Activated naive CD4-positive, alpha-beta T cell treated with Interleukin-2 at 50 U/mL for 16 hours (primary cell): ENCODE results near the gene AJAP1.
"Not testable (repeated sequence)": the region's sequence is repeated elsewhere in the genome, so short reads cannot be mapped to it uniquely, and the experiment has no call there.

ENCODE experiments used
- DNase-seq: peaks from one replicate; pipeline ENCODE4 v3.0.0-alpha.2; 2020

AJAP1 gene

DNA sequence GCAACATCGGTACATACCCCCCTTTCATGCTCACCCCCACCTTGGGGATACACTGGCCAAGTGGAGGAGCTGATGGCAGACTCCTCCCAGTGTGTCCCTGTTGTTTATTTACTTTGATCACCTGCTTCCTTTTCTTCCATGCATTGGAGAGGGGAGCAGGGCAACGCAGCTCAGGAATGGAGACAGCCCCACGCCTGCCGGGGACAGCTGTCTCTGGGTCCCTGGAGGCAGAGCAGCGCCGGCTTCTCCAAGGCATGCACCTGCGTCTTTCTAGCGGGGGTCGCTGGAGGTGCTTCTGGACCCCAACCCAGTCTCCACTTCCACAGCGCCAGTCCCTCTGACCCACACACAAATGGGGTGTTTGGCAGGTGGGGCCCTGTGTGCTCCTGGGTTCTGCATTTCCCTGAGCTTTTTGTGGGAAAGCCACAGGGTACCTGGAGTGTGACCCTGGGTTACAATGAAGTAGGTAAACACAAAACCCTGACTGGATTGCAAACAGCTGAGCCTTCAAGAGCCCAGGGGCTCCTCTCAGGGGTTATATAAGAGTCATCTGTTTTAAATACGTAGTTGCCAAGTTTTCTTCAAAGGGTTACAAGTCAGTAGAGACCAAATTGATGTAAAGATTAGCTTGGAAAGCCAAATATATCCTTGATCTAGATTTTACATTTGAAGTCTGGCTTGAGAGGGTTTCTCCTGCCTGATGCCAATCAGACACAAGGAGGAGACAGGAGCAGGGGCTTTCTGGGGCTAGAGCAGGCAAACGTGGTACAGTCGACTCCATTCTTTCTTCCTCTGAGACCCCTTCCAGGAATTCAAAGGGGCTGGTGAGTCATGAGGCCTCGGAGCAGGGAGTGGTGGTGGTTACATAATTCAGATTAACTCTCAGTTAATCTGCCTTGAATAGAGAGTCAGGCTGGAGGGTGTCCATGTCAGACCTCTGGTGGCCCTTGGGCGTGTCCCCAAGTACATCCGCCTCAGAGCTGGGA lies 4.5 kb downstream of the AJAP1 start:
- DNase-seq: no peak

DNA sequence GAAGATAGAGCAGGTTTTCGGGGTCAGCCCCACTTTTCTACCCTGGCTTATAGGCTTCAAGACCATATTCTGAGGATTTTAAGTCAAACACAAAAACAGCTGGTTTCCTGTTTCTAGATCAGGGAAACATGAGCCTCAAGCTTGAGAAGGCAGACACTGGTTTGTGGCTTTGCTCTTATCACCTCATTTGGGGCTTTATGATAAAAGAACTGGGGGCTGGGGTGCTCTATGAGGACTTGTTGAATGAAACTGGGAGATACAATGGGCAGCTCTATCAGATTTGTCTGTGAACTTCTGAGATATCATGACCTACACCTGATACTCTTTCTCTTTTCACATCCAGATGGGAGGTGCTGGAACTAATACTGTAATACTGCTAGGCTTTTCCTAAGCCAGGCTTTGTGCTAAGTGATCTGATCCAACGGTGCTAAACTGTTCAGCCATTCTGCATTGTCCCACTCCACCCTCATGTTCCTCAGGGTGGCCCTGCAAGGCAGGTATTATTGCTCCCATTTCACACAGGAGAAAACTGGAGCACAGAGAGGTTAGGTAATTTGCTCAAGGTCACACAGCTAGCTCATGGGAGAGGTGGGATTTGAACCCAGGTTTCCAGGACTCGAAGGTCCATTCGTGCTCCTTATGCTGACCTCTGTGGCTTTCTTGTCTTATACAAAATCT lies 6.6 kb downstream of the AJAP1 start:
- DNase-seq: no peak

DNA sequence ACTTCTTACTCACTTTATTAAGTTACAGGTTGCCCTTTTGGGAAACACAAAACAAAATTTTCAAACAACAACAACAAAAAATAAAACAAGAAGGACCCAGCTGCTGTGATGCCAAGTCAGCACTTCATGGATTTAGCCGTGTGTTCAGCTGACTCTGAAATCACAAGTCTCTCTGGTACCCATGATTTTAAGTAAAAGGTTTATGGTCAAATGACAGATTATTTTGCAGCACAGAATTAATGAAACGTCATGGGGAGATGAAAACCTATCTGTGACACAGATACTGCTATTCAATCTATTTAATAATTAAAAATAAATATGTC lies 7.1 kb downstream of the AJAP1 start:
- DNase-seq: no peak

DNA sequence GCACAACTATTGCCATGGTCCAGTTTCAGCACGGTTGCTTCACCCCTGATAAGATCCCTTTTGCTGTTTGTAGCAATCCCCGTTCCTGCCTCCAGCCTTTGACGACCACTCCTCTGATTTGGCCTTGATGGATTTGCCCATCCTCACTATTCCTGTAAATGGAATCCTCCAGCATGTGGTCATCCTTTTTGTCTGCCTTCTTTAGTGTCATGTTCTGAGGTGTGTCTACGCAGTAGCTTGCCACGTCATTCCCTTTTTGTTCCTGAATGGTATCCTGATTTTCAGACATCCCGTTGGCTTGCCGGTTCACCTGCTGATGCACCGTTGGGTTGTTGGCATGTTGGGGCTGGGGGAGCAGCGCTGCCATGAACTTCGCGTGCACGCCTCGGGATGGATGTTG lies 7.8 kb downstream of the AJAP1 start:
- no peak for DNase-seq

DNA sequence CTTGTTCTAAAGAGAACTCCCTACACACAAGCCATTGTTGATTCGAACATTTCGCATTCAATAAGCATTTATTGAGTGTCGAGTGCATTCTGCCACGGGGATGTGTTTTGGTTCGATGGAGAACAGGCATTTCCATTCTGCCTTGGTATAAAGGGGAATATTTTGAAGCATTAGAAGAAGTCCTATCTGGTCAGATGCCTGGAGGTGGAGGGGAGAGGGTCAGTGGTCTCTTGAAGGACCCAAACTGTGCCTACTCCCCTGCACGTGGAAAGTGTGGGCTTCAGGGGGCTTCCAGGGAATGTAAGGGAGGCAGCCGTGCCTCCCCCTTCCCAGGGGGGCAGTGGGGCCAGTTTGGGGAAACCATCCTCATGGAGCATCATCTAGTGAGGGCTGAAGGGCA lies 8.3 kb downstream of the AJAP1 start:
- DNase-seq: no peak

GRCh38 chr1:4664095-4664494 lies 9.7 kb downstream of the AJAP1 start:
- no peak for DNase-seq

DNA sequence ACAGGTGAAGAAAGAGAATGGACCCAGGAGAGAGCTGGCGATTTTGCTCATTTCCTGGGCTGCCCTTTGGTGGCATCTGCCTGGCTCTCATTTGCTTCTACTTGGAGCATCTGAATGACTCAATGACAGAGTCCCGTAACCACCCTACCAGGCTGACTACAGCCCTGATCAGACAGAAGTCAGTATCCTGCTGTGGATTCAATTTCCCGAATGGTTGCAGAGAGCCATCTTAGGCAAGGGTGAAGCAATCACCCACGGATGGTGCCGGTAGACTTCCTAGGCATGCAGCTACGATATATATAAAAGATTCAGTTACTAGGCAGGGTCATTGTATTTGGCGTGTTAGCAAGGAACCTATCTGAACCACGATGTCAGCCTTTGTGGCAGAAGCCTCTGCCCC lies 10.2 kb downstream of the AJAP1 start:
- no peak for DNase-seq

DNA sequence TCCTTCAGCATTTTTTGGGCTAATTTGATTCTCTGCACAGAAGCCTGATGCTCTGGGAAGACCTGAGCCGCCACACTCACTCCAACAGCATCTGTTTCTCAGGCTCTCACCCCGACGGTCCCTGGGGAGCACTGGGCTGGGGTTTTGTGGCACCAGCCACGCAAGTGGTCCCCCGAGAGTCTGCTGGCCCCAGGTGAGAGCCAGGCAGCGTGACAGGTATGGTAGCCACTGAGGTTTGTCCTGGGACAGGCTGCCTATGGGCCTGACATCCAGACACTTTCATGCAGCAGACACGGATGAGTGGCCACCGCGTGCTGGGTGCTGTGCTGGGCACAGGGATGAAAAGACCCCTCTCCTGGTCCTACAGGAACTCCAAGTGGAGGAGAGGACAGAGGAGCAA lies 11.0 kb downstream of the AJAP1 start:
- no peak for DNase-seq

DNA sequence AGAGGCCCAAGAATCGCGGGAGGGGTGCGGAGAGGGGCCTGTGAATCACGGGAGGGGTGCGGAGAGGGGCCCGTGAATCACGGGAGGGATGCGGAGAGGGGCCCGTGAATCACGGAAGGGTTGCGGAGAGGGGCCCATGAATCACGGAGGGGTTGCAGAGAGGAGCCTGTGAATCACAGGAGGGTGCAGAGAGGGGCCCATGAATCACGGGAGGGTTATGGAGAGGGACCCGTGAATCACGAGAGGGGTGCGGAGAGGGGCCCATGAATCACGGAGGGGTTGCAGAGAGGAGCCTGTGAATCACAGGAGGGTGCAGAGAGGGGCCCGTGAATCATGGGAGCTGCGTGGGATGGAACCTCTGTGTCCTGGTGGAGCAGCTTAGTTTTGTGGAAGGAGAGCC lies 12.3 kb downstream of the AJAP1 start:
- not testable (repeated sequence) for DNase-seq

DNA sequence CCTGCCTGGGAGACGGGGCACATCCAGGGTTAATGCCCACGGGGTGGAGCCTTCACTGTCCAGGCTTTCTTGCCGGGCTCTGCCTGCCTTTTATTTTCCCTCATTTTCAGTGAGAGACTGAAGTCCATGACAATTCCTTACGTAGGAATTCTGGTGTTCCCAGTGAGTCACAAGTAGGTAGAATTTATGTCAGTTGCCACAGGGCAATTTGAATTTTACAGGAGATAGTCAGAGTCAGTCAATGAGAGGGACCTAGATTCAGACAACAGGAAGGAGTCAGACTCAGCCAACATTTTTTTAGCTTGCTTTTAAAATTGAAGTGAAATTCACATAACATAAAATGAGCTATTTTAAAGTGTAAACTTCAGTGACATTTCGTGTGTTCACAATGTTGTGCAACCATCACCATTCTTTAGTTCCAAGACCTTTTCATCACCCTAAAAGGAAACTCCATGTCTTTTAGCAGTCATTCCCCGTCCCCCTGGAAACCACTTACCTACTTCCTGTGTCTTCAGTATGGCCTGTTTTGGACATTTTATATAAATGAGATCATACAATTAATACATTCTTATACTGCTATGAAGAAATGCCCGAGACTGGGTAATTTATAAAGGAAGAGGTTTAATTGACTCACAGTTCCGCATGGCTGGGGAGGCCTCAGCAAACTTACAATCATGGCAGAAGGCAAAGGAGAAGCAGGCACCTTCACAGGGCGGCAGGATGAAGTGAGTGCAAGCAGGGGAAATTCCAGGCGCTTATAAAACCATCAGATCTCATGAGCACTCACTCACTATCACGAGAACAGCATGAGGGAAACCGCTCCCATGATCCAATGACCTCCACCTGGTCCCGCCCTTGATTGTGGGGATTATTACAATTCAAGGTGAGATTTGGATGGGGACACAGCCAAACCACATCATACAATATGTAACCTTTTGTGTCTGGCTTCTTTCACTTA lies 14.6 kb downstream of the AJAP1 start:
- no peak for DNase-seq

GRCh38 chr1:4670265-4670664 lies 15.9 kb downstream of the AJAP1 start:
- DNase-seq: no peak

DNA sequence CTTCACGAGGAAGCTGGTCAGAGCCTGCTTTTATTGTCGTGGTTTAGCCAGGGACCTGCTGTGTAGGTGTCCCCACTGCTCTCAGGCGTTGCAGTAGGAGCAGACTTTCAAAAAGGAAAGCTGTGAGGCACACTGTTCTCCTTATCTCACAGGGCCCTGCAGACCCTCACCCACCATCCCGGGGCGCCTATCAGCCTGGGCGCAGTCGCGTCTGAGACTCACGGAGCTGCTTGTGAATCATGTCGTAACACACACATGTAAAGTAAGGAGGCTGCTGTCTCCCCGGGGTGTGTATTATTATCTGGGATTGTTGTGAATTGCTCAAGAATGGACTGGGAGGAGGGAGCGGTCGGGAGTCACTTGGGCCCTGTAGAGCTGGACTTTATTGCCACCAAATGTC lies 17.4 kb downstream of the AJAP1 start:
- no peak for DNase-seq

- DNase-seq: no peak
Observed at GRCh38 chr1:4673494-4673893, 19.1 kb downstream of the AJAP1 start.

GRCh38 chr1:4674117-4674516 lies 19.7 kb downstream of the AJAP1 start:
- no peak for DNase-seq

GRCh38 chr1:4674676-4675075 lies 20.3 kb downstream of the AJAP1 start:
- no peak for DNase-seq

GRCh38 chr1:4675454-4676186 lies 21.2 kb downstream of the AJAP1 start:
- no peak for DNase-seq

GRCh38 chr1:4676253-4676652 lies 21.8 kb downstream of the AJAP1 start:
- no peak for DNase-seq

GRCh38 chr1:4677608-4678007 lies 23.2 kb downstream of the AJAP1 start:
- no peak for DNase-seq

- DNase-seq: no peak
Observed at GRCh38 chr1:4678066-4678717, 23.8 kb downstream of the AJAP1 start.

DNA sequence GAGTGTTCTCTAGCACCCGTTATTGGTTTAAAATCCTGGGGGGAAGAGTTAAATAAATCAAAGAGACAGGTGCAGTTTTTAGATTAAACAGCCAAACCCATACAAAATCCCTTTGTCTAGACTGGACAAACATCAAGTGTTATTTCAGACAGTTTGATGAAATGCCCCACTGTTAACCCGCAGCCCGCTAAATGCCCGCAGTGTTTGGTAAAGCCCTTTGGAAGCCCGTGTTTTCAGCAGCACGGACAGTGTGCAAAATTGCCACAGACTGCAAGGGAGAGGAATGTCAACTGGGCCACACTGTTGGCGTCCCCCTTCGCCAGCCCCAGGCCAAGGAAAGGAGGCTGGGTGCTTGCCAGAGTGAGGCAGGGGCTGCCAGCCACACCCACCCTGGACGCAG lies 26.6 kb downstream of the AJAP1 start:
- DNase-seq: no peak

GRCh38 chr1:4682607-4683220 lies 28.3 kb downstream of the AJAP1 start:
- no peak for DNase-seq

GRCh38 chr1:4684136-4684535 lies 29.7 kb downstream of the AJAP1 start:
- DNase-seq: no peak
